Measurements from ENCODE around the gene SZT2.

The SZT2 gene

GRCh38 chr1:43421976-43422750, 32.5 kb downstream of the SZT2 start:
- DNase-seq (ENCODE audit: extremely low read depth in 1 of 2, low read depth in 1 of 2): no peak

- DNase-seq (ENCODE audit: extremely low read depth in 1 of 2, low read depth in 1 of 2): no peak
Measured at GRCh38 chr1:43422995-43423671, 33.4 kb downstream of the SZT2 start.

GRCh38 chr1:43423672-43424550, 34.2 kb downstream of the SZT2 start:
- DNase-seq (ENCODE audit: extremely low read depth in 1 of 2, low read depth in 1 of 2): no peak

GRCh38 chr1:43425045-43425444, 35.3 kb downstream of the SZT2 start:
- DNase-seq (ENCODE audit: extremely low read depth in 1 of 2, low read depth in 1 of 2): no peak

DNA sequence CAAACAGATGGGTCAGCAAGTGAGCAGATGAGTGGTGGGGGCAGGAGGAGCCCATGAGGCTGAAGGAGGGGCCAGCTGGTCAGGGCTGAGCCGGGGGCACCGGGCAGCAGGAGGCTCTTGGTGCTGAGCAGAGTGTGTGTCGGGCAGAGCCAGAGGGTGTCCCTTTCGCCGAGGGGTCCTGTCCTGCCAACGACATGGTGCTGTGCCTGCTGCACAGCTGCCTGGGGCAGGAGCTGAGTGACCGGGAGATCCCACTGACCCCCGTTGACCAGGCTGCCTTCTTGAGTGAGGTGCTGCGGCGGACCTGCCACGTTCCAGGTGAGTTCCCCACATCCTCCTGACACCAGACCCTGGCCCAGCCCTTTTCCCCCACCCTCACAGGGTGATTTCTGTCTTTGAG, 36.5 kb downstream of the SZT2 start:
- no peak for DNase-seq (ENCODE audit: extremely low read depth in 1 of 2, low read depth in 1 of 2)

GRCh38 chr1:43427524-43427923, 37.8 kb downstream of the SZT2 start:
- DNase-seq (ENCODE audit: extremely low read depth in 1 of 2, low read depth in 1 of 2): no peak

GRCh38 chr1:43427941-43428340, 38.2 kb downstream of the SZT2 start:
- DNase-seq (ENCODE audit: extremely low read depth in 1 of 2, low read depth in 1 of 2): no peak

DNA sequence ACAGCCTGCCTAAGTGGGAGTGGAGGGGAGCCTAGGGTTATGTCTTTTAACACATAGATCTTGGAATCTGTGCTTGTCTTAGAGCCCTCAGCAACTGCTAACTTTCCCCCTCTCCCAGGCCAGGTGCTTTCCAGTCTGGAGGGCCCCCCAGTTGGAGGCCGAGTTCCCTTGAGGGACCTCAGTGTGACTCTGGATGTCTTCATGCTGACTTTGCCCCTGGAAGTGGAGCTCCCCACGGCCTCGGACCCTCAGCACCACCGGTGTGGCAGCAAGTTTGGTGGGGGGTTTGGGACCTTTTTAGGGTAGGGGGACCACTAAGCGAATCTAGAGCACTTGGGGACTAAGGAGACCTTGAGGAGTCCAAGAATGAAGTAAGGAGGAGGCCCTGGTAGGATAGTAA, 41.1 kb downstream of the SZT2 start:
- no peak for DNase-seq (ENCODE audit: extremely low read depth in 1 of 2, low read depth in 1 of 2)

DNA sequence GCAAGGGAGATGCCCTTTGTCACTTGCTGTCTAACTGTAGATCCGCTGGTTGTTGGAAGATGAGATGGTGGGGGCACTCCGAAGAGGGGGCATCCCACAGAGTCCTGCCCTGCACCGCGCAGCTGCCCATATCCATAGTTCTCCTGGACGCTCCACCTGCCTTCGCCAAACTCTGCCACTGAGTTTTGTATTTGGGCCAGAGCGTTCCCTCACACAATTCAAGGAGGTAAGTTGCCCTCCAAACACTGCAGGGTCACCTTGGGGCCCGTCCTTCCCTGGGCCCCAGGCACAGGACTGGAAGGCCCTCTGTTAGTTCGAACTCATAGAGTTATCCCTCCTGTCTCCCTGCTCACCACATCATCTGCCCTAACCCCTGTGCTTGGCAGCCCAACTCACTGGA, 42.0 kb downstream of the SZT2 start:
- DNase-seq (ENCODE audit: extremely low read depth in 1 of 2, low read depth in 1 of 2): no peak

GRCh38 chr1:43432171-43432860, 42.6 kb downstream of the SZT2 start:
- DNase-seq (ENCODE audit: extremely low read depth in 1 of 2, low read depth in 1 of 2): no peak

- DNase-seq (ENCODE audit: extremely low read depth in 1 of 2, low read depth in 1 of 2): no peak
Measured at GRCh38 chr1:43432907-43433306, 43.2 kb downstream of the SZT2 start.

GRCh38 chr1:43434256-43434655, 44.6 kb downstream of the SZT2 start:
- DNase-seq (ENCODE audit: extremely low read depth in 1 of 2, low read depth in 1 of 2): no peak

- DNase-seq (ENCODE audit: extremely low read depth in 1 of 2, low read depth in 1 of 2): no peak
Measured at GRCh38 chr1:43435146-43436145, 45.7 kb downstream of the SZT2 start.

GRCh38 chr1:43436371-43436770, 46.7 kb downstream of the SZT2 start:
- DNase-seq (ENCODE audit: extremely low read depth in 1 of 2, low read depth in 1 of 2): no peak

GRCh38 chr1:43437031-43437973, 47.6 kb downstream of the SZT2 start:
- no peak for DNase-seq (ENCODE audit: extremely low read depth in 1 of 2, low read depth in 1 of 2)

GRCh38 chr1:43438006-43438405, 48.3 kb downstream of the SZT2 start:
- no peak for DNase-seq (ENCODE audit: extremely low read depth in 1 of 2, low read depth in 1 of 2)

GRCh38 chr1:43438576-43438952, 48.9 kb downstream of the SZT2 start:
- no peak for DNase-seq (ENCODE audit: extremely low read depth in 1 of 2, low read depth in 1 of 2)

GRCh38 chr1:43438953-43439581, 49.4 kb downstream of the SZT2 start:
- DNase-seq (ENCODE audit: extremely low read depth in 1 of 2, low read depth in 1 of 2): no peak

Measured in activated CD8-positive, alpha-beta memory T cell treated with anti-CD3 and anti-CD28 coated beads for 1 hour (primary cell).